ENCODE measurements around the gene OS9.

DNA sequence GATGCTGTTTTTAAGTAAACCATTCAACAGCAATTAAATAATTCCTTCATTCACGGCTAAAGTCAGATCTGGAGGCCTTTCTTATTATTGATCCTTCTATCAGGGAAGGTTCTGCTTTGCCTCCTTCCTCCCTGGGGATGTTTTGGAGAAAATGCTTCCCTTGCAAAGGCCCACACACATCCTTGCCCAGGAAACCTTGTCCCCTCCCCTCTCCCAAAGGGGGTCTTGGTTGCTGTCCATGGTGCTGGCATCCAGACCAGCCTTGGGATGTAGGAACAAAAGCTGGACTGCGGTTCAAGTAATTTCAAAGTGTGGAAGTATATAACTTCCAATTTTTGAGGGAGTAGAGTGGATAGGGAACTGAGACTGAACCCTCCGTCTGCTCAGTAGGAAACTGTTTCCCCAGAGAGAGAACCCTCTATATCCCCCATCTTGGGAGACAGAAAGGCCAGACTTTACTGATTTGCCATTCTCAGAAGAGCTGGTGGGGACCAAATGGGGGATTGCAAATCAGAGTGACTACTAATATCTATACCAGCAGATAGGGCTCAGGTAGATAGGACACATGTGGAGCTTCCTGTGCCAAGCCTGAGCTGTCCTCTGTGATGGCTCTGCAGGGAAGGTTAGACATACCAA is 66.5 kb downstream of the OS9 start:
- TF ChIP-seq, protein P1, sequence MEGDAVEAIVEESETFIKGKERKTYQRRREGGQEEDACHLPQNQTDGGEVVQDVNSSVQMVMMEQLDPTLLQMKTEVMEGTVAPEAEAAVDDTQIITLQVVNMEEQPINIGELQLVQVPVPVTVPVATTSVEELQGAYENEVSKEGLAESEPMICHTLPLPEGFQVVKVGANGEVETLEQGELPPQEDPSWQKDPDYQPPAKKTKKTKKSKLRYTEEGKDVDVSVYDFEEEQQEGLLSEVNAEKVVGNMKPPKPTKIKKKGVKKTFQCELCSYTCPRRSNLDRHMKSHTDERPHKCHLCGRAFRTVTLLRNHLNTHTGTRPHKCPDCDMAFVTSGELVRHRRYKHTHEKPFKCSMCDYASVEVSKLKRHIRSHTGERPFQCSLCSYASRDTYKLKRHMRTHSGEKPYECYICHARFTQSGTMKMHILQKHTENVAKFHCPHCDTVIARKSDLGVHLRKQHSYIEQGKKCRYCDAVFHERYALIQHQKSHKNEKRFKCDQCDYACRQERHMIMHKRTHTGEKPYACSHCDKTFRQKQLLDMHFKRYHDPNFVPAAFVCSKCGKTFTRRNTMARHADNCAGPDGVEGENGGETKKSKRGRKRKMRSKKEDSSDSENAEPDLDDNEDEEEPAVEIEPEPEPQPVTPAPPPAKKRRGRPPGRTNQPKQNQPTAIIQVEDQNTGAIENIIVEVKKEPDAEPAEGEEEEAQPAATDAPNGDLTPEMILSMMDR (IDR thresholded peaks at IDR 0.05): no peak
- TF ChIP-seq, protein P2, sequence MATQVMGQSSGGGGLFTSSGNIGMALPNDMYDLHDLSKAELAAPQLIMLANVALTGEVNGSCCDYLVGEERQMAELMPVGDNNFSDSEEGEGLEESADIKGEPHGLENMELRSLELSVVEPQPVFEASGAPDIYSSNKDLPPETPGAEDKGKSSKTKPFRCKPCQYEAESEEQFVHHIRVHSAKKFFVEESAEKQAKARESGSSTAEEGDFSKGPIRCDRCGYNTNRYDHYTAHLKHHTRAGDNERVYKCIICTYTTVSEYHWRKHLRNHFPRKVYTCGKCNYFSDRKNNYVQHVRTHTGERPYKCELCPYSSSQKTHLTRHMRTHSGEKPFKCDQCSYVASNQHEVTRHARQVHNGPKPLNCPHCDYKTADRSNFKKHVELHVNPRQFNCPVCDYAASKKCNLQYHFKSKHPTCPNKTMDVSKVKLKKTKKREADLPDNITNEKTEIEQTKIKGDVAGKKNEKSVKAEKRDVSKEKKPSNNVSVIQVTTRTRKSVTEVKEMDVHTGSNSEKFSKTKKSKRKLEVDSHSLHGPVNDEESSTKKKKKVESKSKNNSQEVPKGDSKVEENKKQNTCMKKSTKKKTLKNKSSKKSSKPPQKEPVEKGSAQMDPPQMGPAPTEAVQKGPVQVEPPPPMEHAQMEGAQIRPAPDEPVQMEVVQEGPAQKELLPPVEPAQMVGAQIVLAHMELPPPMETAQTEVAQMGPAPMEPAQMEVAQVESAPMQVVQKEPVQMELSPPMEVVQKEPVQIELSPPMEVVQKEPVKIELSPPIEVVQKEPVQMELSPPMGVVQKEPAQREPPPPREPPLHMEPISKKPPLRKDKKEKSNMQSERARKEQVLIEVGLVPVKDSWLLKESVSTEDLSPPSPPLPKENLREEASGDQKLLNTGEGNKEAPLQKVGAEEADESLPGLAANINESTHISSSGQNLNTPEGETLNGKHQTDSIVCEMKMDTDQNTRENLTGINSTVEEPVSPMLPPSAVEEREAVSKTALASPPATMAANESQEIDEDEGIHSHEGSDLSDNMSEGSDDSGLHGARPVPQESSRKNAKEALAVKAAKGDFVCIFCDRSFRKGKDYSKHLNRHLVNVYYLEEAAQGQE (IDR thresholded peaks at IDR 0.05; ENCODE audit: insufficient read depth in 1 of 2, low read depth in 2 of 2, low read length in 1 of 2): peak; percentile 87 to 90
- TF ChIP-seq SIN3A (IDR thresholded peaks at IDR 0.05; ENCODE audit: borderline replicate concordance, insufficient read depth, low read depth, low read length): no peak
